Stimulated activated naive CD8-positive, alpha-beta T cell treated with anti-CD3 and anti-CD28 coated beads, Interleukin-15, Interleukin-2, amounts not matched to agents 100 U/mL and 50 U/mL, for 24 hours (primary cell): ENCODE results near the gene ZBTB16.

Experiments
- ATAC-seq: fragments of 150-1000 bp; cut with Tn5 transposase; one replicate; pipeline ENCODE4 v1.10.0; 2021
- DNase-seq: peaks from one replicate; pipeline ENCODE4 v3.0.0; 2021

Gene ZBTB16

DNA sequence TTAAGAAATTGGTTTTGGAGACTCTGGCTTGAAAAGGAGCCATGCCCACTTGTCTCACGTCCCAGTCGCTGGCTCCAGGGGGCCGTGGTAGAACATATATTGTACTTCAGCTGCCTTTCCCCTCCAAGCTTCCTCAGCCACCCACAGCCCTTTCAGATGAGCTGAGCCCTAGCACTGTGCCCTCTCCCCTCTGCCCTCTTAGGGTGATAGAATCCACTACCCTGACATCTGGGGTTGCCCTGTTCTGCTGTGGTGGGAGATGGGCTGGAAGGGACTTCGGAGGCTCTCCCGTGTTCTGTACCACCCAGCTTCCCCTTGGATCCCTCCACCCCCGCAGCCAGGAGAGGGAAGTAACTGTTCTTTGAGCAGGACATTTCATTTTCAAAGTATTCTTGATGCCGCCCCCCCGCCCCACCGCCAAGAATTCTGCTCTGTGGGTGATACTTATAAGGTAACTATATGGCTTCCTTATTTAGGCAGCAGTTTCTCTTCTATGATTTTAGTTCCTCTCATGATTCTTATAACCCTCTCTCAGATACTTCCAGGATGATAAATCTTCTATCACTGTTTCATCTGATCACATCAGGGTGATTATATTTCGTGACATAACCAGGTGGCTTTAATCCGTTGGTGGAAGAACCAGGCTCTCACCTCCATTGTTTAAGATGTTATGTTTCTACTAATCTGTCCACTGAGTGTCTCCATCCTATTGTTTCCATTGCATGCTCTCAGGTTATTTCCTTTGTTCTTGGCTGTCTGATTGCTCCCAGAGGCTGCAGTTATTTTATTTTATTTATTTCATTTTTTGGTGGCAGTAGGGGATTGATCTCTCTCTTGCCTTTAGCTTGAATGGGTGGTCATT, 24.1 kb downstream of the ZBTB16 start:
- ATAC-seq = no peak
- no peak for DNase-seq

GRCh38 chr11:114084414-114084813, 24.9 kb downstream of the ZBTB16 start:
- ATAC-seq (no peak), DNase-seq (no peak)

- no peak for DNase-seq
- no peak for ATAC-seq
Measured at GRCh38 chr11:114085965-114086793, 26.7 kb downstream of the ZBTB16 start.

- no peak for ATAC-seq
- no peak for DNase-seq
Measured at GRCh38 chr11:114087025-114087424, 27.5 kb downstream of the ZBTB16 start.

GRCh38 chr11:114088216-114088615, 28.7 kb downstream of the ZBTB16 start:
- ATAC-seq (no peak), DNase-seq (no peak)

DNA sequence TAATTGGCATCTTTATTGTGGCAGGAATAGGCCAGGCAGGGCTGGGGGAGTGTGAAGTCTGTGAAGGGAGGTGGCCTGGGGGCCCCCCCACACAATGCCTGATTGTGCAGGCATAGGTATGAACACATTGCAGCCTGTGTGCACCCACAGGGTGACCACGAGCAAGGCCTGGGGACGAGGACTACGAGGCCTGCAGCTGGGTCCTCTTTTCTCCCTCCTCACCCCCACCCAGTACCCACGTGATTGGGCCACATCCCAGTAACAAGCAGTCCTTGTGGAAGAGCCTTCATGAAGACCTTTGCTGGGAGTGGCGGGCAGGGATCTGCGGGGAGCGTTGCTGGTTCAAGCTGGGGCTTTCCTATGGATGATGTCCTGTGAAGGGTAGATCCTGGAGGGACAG, 29.3 kb downstream of the ZBTB16 start:
- ATAC-seq (no peak), DNase-seq (no peak)

- DNase-seq = no peak
- no peak for ATAC-seq
Measured at GRCh38 chr11:114089748-114090147, 30.2 kb downstream of the ZBTB16 start.

DNA sequence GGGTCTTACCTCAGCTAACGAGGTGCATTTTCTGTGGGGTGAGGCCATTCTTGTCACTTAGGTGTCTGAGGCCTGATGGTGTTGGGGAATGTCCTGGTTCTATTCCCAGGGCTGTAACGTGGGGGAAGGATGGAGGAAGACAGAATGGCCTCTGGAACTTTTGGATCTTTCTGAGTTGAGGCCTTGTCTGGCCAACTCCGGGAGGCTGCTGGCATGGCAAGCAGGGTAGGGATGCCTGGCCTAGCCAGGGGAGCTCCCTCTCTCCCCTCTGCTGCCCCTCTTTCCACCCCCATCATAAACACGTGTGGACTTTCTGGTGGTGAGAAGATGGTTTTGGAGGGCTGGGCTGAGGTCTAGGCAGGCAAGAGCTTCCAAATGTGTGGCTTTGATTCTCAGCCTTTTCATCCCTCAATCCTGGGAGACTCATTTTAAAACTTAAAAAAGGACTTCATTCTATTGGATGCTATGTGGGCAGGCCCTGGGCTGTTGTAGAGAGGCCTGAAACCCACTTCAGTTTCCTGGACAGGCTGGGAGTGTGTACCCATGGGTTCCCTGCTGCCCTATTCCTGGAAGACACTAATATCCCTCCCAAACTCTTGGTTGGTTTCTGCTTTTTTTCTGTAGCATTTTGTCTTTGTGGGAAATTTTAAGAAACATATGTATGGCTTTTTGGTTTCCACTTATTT, 30.9 kb downstream of the ZBTB16 start:
- no peak for ATAC-seq
- DNase-seq = no peak

DNA sequence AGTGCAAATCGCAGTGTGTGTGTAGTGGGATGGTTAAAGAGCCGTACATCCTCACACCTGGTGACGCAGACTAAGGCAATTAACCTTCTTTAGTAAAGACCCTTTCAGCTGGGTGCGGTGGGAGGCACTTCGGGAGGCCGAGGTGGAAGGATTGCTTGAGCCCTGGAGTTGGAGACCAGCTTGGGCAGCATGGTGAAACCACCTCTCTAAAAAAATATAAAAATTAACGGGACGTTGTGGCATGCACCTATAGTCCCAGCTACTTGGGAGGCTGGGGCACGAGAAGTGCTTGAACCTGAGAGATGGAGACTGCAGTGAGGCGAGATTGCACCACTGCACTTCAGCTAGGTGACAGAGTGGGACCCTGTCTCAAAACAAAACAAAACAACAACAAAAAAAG, 31.5 kb downstream of the ZBTB16 start:
- DNase-seq (no peak), ATAC-seq (no peak)

DNA sequence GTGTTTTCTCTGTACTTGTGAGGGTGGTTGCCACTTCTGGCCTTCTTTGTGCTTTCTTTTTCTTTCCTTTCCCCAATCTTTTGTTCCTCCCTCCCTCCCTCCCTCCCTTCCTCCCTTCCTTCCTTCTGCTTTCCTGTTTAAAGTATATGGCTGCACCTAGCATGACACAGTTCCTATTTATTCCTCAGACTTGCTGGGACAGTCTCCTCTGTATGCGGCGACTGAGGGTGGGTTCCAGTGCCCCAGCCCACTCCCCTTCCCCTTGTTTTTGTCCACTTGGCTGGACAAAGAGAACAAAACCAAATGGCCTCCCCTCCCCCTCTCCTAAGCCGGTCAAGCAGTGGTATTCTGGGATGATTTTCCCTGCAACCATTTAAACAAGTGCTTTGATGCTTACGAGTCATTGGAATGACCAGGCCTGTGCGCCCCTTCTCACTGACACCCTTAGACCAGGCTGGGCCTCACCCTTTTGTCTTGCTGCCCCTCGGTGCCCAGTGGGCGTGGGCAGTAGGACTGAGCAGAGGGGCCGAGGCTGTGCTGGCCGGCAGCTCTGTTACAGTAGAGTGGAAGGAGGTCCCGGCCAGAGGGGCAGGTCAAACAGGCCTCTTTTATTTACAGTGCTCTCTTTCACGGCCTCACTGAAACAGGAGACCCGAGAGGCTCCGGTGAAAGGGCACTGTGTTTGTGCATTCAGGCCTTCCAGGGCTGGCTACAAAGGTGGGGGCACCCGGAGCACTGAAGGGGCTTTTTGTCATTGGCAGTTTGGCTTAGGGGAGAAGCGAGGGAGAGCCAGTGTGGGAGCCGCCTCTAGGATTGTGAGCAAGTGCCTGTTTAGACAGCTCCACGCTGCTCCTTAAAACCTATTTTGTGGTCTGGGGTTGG, 32.2 kb downstream of the ZBTB16 start:
- DNase-seq (no peak), ATAC-seq (no peak)

- ATAC-seq (no peak), DNase-seq (no peak)
Measured at GRCh38 chr11:114092478-114092877, 33.0 kb downstream of the ZBTB16 start.

DNA sequence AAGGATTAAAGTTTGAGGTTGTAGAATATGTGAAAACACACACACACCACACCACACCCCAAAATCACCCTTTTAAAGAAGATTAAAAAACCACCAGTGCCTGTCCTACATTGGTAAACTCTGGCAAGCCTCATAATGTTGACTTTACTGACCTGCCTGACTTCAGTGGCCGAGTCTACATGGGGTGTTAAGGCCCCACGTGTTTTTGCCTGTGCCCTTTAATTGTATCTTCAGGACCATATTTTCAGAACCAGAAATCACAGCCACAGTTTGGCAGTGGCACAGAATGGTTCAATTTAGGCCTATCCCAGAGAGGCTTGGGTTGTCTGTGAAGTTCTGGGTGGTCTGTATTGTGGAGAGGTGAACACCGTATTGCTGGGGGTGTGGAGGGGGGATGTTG, 33.4 kb downstream of the ZBTB16 start:
- DNase-seq (no peak), ATAC-seq (no peak)

DNA sequence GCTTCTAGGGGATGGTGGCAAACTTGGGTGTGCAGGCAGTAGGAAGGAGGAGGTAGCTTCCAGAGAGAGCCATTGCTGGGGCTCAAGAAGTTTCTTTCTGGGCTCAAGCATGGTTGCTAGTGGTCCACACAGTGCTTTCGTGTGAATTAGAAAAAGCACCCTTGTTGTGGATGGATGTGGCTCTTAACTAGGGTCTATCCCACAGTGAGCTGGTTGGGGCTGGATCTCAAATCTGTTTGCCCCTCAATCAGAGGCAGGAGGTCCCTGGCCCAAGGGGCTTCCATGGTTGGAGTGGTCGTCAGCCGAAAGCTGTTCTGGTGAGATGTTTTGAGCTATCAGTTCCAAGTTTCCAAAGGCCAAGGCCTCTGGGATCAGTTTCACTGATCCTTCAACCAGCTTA, 35.0 kb downstream of the ZBTB16 start:
- no peak for DNase-seq
- no peak for ATAC-seq

- ATAC-seq (no peak), DNase-seq (no peak)
Measured at GRCh38 chr11:114095899-114096298, 36.4 kb downstream of the ZBTB16 start.

- DNase-seq (no peak), ATAC-seq (no peak)
Measured at GRCh38 chr11:114097832-114098231, 38.3 kb downstream of the ZBTB16 start.

DNA sequence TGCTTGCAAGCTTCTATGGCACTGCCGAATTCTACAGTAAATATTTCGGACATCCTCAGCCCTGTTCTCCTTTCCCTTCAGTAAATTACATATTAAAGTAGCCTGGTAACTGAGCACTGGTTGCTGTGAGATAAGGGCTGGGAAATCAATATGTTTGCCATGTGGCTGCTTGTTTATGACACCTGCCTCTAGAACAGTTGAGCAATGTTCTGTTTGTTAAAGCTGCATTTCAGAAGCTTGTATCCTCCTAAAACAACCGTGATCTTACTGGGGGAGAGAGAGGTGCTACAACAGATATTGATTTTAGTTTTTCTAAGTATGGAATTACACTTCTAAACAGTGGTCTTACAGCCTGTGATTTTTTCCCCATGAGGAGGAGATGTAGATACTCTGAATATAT, 39.4 kb downstream of the ZBTB16 start:
- DNase-seq = no peak

DNA sequence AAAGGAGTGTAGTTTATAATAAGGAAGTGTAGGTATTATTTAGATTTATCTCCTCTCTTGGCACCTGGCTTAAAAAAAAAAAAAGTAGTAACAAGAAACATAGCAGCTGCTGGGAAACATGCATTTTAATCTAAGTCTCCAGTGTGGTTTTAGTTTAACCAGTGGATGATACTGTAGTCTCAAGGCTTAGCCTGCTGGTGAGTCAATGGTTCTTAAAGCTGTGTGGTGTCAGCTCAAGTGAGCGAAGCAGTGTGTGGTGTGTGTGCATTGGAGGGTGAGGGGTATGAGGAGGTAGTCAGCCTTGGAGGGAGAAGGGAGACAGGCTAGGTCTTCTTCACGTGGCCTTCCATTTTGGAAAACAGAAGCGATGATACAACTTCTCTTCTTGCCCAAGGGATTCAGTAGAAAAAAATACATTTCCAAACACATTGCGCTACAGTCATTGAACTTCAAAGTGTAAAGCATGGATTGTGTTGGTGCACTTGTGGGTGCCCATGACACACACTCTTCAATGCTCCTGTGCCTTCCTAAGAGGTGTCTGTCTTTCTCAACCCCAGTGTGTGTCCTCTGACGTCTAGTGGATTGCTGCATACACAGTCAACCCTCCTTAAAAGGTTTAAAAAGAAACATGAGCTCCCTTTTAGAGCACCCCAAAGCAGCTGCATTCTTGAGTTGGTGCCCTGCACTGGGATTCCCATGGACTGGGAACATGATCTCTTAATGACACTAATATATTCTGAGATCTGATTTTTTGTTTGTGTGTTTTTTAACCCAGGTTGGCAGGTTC, 40.1 kb downstream of the ZBTB16 start:
- DNase-seq (no peak), ATAC-seq (peak; percentile 77)

More for the DNA sequence above, 39.4 kb downstream of the ZBTB16 start:
- ATAC-seq = no peak

DNA sequence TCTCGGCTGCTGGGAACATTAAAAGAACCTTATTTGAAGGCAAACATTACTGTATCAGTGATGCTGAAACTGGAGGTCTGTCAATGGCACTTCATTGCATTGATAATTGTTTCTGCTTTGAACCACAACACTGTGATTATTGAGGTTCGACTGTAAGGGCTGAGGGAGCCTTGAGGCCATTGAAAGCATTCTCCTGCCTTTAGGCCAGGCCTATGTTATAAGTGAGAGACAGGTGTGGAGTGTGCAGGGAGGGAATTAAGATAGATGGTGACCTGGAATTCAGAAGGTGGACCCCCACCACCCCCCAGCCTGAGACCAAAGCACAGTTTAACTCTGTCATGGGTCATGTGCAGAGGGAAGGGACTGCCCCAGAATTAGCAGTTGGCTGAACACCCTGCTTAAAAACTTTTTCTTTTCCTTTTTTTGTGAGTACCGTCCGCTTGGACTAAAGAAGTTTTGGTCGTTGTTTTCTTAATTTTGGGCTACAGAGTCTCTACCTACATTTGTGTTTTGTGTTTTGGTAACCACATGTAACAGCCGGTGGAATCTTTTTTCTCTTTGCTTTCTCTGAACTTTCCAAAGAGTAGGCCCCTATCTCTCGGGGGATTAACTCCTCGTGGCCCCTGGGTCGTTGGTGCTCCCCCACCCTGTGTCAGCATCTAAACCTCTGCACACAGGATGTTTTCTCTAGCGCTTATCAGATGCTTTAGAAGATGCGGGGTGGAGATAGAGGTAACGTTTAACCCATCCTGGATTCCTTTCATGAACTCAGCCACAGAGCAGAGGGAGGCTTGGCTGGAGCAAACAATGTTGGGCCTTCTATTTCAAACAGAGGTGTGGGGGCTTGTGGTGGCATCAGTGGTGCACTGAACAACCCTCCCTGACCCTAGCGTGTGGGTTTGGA, 43.7 kb downstream of the ZBTB16 start:
- DNase-seq = no peak
- peak; percentile 43 for ATAC-seq

DNA sequence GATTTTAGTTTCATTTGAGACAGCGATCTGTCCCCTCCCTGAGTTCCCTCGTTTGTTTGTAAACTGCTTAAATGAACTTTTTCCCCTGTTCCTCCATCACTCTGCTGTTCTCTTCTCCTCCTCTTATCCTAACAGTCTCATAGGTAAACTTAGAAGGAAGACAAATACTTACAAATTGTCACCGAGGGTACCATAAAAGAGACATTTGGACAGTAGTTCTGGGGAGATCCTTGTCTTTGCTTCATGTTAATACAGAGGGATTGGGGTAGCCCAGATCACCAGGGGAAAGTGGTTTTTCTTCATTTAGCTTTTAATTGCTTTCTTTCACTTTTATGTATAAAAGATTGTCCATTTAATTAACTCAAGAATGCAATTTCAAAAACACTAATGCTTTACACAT, 46.1 kb downstream of the ZBTB16 start:
- ATAC-seq (no peak), DNase-seq (no peak)

DNA sequence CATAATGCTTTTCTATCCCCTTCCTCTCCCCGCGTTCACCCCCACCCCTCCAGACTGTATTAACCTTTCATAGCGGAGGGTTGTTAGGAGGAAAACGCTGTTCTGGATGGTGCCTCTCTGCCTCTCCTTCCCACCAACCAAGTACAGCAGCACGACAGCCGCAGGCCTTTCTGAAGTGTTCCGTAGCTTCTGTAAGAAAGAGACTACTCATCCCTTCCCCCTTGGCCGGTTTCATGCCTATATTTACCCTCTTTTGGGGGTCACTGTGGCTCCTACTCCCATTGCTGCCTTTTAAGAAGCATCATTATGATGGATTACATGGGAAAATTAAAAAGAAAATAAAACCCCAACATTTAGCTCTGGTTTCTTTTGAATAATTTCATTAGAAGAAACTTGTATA, 46.5 kb downstream of the ZBTB16 start:
- ATAC-seq (no peak), DNase-seq (no peak)
